ENCODE results near the gene HTRA2.

Gene HTRA2

GRCh38 chr2:74495440-74495839 lies 34.3 kb upstream of the HTRA2 start:
- Histone ChIP-seq H3K27me3 (ENCODE audit: insufficient read depth, low read depth, severe bottlenecking) (no peaks in the 10 kb centered on the region), H3K27ac (no peak overlapping the region), H3K36me3 (peaks cover 56% of the 10 kb centered on the region), H3K4me3 (ENCODE audit: low read depth, low read length) (no peak overlapping the region), H3K9me3 (ENCODE audit: severe bottlenecking) (no peaks in the 10 kb centered on the region)
- no peak for TF ChIP-seq CTCF (IDR thresholded peaks at IDR 0.05; ENCODE audit: low read depth, low read length)
- no peak for DNase-seq

- no peak for TF ChIP-seq CTCF (IDR thresholded peaks at IDR 0.05; ENCODE audit: low read depth, low read length)
- peaks cover 39% of the 10 kb centered on the region for H3K36me3 ChIP-seq
- no peaks in the 10 kb centered on the region for H3K9me3 ChIP-seq (ENCODE audit: severe bottlenecking)
- H3K27ac ChIP-seq: no peak overlapping the region
- H3K4me3 ChIP-seq (ENCODE audit: low read depth, low read length): no peak overlapping the region
- DNase-seq: no peak
- no peaks in the 10 kb centered on the region for H3K27me3 ChIP-seq (ENCODE audit: insufficient read depth, low read depth, severe bottlenecking)
These were observed 32.5 kb upstream of the HTRA2 start for GRCh38 chr2:74496997-74497776.

GRCh38 chr2:74497777-74498499 lies 31.8 kb upstream of the HTRA2 start:
- H3K4me3 ChIP-seq (ENCODE audit: low read depth, low read length): no peak overlapping the region
- no peak overlapping the region for H3K27ac ChIP-seq
- DNase-seq: no peak
- no peak for TF ChIP-seq CTCF (IDR thresholded peaks at IDR 0.05; ENCODE audit: low read depth, low read length)
- H3K27me3 ChIP-seq (ENCODE audit: insufficient read depth, low read depth, severe bottlenecking): no peaks in the 10 kb centered on the region
- peaks cover 31% of the 10 kb centered on the region for H3K36me3 ChIP-seq
- H3K9me3 ChIP-seq (ENCODE audit: severe bottlenecking): no peaks in the 10 kb centered on the region

- TF ChIP-seq CTCF (IDR thresholded peaks at IDR 0.05; ENCODE audit: low read depth, low read length): no peak
- no peak for DNase-seq
- Histone ChIP-seq H3K9me3 (ENCODE audit: severe bottlenecking) (no peaks in the 10 kb centered on the region), H3K27me3 (ENCODE audit: insufficient read depth, low read depth, severe bottlenecking) (no peaks in the 10 kb centered on the region), H3K36me3 (peaks cover 24% of the 10 kb centered on the region), H3K27ac (no peak overlapping the region; the same call in 1 of the 2 replicates), H3K4me3 (ENCODE audit: low read depth, low read length) (no peak overlapping the region)
These were observed 31.1 kb upstream of the HTRA2 start for GRCh38 chr2:74498500-74499266.

- Histone ChIP-seq H3K4me3 (ENCODE audit: low read depth, low read length) (no peak within 1 kb of the TSS), H3K36me3 (peaks cover 20% of the 10 kb centered on the region), H3K27me3 (ENCODE audit: insufficient read depth, low read depth, severe bottlenecking) (no peaks in the 10 kb centered on the region), H3K9me3 (ENCODE audit: severe bottlenecking) (no peaks in the 10 kb centered on the region), H3K27ac (peak within 1 kb of the TSS; percentile 71)
- TF ChIP-seq CTCF (IDR thresholded peaks at IDR 0.05; ENCODE audit: low read depth, low read length): no peak
- no peak for DNase-seq
These were observed 30.3 kb upstream of the HTRA2 start, which contains the start of gene LBX2 for GRCh38 chr2:74499267-74499939. TSS of gene LBX2 (minus strand) at chr2:74499603. CDS start at chr2:74499537, 66 bp downstream.
